CD14-positive monocyte (primary cell): ENCODE results near the gene RSKR. TPM values are rescaled to one million over a fixed set of nuclear protein-coding genes. Genes with fewer than 3 reads are reported as not detected.

Experiments
- DNase-seq, 3 donors: peaks; one replicate each; pipeline ENCODE4 v3.0.0-alpha.2; 2011 to 2022
- H2AFZ ChIP-seq: 2 replicates; pipeline ENCODE4 v1.6.0; 2012; ENCODE audit warnings: mild to moderate bottlenecking, low read depth, low read length, inconsistent platforms; ENCODE audit not compliant: insufficient read depth, poor library complexity, severe bottlenecking
- H3K27ac ChIP-seq, 2 donors: 1 replicate in 1 of 2; 2 replicates in 1 of 2; pipeline ENCODE4 v1.5.1; 2012 to 2013; ENCODE audit warnings: low read length in 2 of 2, control low read depth in 1 of 2, inconsistent platforms in 1 of 2, low read depth in 1 of 2, mild to moderate bottlenecking in 1 of 2
- H3K27me3 ChIP-seq, 2 donors: one replicate each; pipeline versions ENCODE4 v1.6.0 to v1.6.1; 2011 to 2013; ENCODE audit warnings: low read length in 2 of 2; ENCODE audit not compliant: control insufficient read depth in 2 of 2, insufficient read depth in 2 of 2
- H3K36me3 ChIP-seq, 2 donors: replicated peaks in 1 of 2; 1 replicate in 1 of 2; 2 replicates in 1 of 2; pipeline versions ENCODE4 v1.5.1 to v1.6.1; 2012 to 2013; ENCODE audit warnings: low read length in 2 of 2, control low read depth in 1 of 2, inconsistent platforms in 1 of 2, mild to moderate bottlenecking in 1 of 2; ENCODE audit not compliant: insufficient read depth in 2 of 2, control insufficient read depth in 1 of 2
- H3K4me1 ChIP-seq, 2 donors: 1 replicate in 1 of 2; 2 replicates in 1 of 2; pipeline versions ENCODE4 v1.5.1 to v1.6.1; 2012 to 2013; ENCODE audit warnings: low read length in 2 of 2, control low read depth in 1 of 2, inconsistent platforms in 1 of 2, mild to moderate bottlenecking in 1 of 2, moderate library complexity in 1 of 2; ENCODE audit not compliant: insufficient read depth in 2 of 2, control insufficient read depth in 1 of 2
- H3K4me2 ChIP-seq: replicated peaks from 2 replicates; pipeline ENCODE3; 2012; ENCODE audit warnings: low read length, moderate library complexity, mild to moderate bottlenecking; ENCODE audit not compliant: poor library complexity, severe bottlenecking; ENCODE audit errors: extremely low read depth
- H3K4me3 ChIP-seq, 3 experiments: fragments of 200-600 bp in 1 of 3; sonication (generic) in 1 of 3; replicated peaks in 1 of 3; 1 replicate in 2 of 3; 2 replicates in 1 of 3; pipeline ENCODE4 v1.5.1; 2011 to 2013; ENCODE audit warnings: low read length in 3 of 3, mild to moderate bottlenecking in 3 of 3, control low read depth in 2 of 3, low read depth in 2 of 3, inconsistent platforms in 1 of 3, moderate library complexity in 1 of 3
- H3K79me2 ChIP-seq: 2 replicates; pipeline ENCODE4 v1.6.0; 2012; ENCODE audit warnings: mild to moderate bottlenecking, control low read depth, inconsistent platforms, low read length, moderate library complexity; ENCODE audit not compliant: insufficient read depth
- H3K9ac ChIP-seq: 2 replicates; pipeline ENCODE4 v1.6.0; 2017; ENCODE audit warnings: low read length, mild to moderate bottlenecking; ENCODE audit not compliant: insufficient read depth, poor library complexity, severe bottlenecking
- H3K9me3 ChIP-seq, 2 donors: replicated peaks in 1 of 2; 1 replicate in 1 of 2; 2 replicates in 1 of 2; pipeline versions ENCODE4 v1.5.1 to v1.6.1; 2012 to 2013; ENCODE audit warnings: low read length in 2 of 2, control low read depth in 1 of 2; ENCODE audit not compliant: control insufficient read depth in 1 of 2, insufficient read depth in 1 of 2
- H4K20me1 ChIP-seq: 2 replicates; pipeline ENCODE4 v1.6.0; 2012; ENCODE audit warnings: mild to moderate bottlenecking, low read length, control low read depth, moderate library complexity; ENCODE audit not compliant: insufficient read depth
- H3K27ac Mint-ChIP-seq, 7 donors: one replicate each; pipeline ENCODE4 v1.8.0; 2020; ENCODE audit warnings: mild to moderate bottlenecking in 7 of 7, mixed read lengths in 7 of 7, moderate library complexity in 6 of 7, inconsistent platforms in 2 of 7
- H3K27me3 Mint-ChIP-seq, 3 donors: one replicate each; pipeline ENCODE4 v1.8.0; 2021 to 2022; ENCODE audit warnings: low read depth in 3 of 3, mild to moderate bottlenecking in 3 of 3, mixed read lengths in 3 of 3, moderate library complexity in 3 of 3, inconsistent platforms in 1 of 3
- H3K36me3 Mint-ChIP-seq, 2 donors: one replicate each; pipeline ENCODE4 v1.8.0; 2020; ENCODE audit warnings: mixed read lengths in 2 of 2, inconsistent platforms in 1 of 2, mild to moderate bottlenecking in 1 of 2
- H3K4me1 Mint-ChIP-seq: one replicate; pipeline ENCODE4 v1.8.0; 2020; ENCODE audit warnings: mild to moderate bottlenecking, mixed read lengths
- H3K4me3 Mint-ChIP-seq, 2 donors: one replicate each; pipeline ENCODE4 v1.8.0; 2020; ENCODE audit warnings: mild to moderate bottlenecking in 2 of 2, mixed read lengths in 2 of 2, moderate library complexity in 1 of 2
- H3K9me3 Mint-ChIP-seq, 7 donors: one replicate each; pipeline ENCODE4 v1.8.0; 2020 to 2022; ENCODE audit warnings: mixed read lengths in 7 of 7, mild to moderate bottlenecking in 6 of 7, moderate library complexity in 6 of 7, inconsistent platforms in 2 of 7
- WGBS: methylation state at CpG from one replicate; pipeline ENCODE4 v1.1.5; 2013; ENCODE audit warnings: missing lambda C conversion rate; ENCODE audit not compliant: insufficient coverage; 5-methylcytosine and 5-hydroxymethylcytosine counted together
- intact Hi-C, 2 donors: fragments of 100-400 bp; cut with micrococcal nuclease; formaldehyde crosslinking; loops; one replicate each; pipeline versions ENCODE4 v1.15.0 to v1.15.1; 2023
- polyA plus RNA-seq, 3 donors: library from polyadenylated mRNA; depleted of rRNA in 1 of 3; unstranded in 2 of 3; stranded (reverse) in 1 of 3; fragments of 300-500 nt in 2 of 3; fragments of >200 nt in 1 of 3; fragmentation: Illumina TruSeq in 2 of 3; gene quantifications; 1 replicate in 2 of 3; 2 replicates in 1 of 3; pipeline ENCODE4 v1.2.3, GENCODE V29; 2012 to 2021
- TF ChIP-seq, protein P1 (sequence below): fragments of 200-600 bp; IDR thresholded peaks from one replicate; pipeline ENCODE4 v1.8.0; 2022; ENCODE audit warnings: antibody characterized with exemption, mild to moderate bottlenecking

Gene RSKR
- polyA plus RNA-seq, 3 donors, result 33.2 TPM; not detected in 2

DNA sequence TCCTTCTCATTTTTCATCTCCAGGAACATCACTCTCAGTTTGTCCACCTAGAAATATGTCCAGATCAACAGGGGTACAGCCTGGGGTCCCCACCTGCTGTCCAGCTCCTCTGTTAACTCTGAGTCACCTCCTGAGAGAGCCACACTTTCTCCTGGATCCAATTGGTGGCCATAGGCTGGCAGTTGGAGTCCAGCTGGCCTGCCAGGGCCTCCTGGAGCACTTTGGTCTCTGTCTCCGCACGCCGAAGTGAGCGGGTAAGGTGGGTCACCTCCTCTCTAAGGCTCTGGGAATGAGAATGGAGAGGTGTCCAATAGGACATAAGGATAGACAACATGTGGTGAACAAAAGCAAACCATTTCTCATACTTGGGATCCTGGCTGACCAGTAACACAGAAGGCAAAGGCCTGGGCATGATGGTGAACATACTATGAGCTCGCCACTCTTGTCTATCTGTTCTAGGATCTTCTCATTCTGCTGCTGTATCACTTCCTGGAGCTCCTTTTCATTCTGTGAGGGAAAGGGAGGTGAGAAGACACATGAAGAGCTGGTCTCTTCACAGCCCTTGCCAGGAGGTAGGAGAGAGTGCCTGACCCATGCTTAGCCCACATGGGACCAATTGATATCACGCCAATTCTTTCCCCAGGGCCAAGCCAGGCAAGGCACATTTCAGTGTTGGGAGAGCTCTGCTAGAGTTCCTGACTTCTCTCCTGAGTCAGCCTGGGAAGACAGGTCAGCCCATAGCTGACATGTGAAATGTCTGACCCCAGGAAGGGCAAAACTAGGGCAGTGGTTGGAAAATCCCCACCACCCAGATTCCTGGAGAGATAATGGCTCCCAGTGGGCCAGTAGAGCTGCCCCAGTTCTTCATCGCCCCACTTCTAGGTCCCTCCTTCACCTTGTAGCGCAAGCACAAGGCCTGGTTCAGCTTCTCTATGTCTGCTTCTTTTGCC, 35.5 kb downstream of the RSKR start:
- peak overlapping the region in 3 of 7 donors; percentile 21 to 54 (median 24) for H3K27ac Mint-ChIP-seq
- Histone ChIP-seq H4K20me1 (no peaks in the 10 kb centered on the region), H3K79me2 (no peaks in the 10 kb centered on the region), H3K9me3 (no peaks in the 10 kb centered on the region), H3K4me1 (peaks cover 4 to 6% of the 10 kb centered on the region in 2 donors), H3K36me3 (peaks cover 34 to 53% of the 10 kb centered on the region in 2 donors), H3K27me3 (no peaks in the 10 kb centered on the region), H3K4me2 (no peak overlapping the region), H3K27ac (peak overlapping the region in 1 of 2 donors; percentile 30), H3K4me3 (no peak overlapping the region), H3K9ac (no peak overlapping the region), H2AFZ (no peak overlapping the region)
- TF ChIP-seq, protein P1, sequence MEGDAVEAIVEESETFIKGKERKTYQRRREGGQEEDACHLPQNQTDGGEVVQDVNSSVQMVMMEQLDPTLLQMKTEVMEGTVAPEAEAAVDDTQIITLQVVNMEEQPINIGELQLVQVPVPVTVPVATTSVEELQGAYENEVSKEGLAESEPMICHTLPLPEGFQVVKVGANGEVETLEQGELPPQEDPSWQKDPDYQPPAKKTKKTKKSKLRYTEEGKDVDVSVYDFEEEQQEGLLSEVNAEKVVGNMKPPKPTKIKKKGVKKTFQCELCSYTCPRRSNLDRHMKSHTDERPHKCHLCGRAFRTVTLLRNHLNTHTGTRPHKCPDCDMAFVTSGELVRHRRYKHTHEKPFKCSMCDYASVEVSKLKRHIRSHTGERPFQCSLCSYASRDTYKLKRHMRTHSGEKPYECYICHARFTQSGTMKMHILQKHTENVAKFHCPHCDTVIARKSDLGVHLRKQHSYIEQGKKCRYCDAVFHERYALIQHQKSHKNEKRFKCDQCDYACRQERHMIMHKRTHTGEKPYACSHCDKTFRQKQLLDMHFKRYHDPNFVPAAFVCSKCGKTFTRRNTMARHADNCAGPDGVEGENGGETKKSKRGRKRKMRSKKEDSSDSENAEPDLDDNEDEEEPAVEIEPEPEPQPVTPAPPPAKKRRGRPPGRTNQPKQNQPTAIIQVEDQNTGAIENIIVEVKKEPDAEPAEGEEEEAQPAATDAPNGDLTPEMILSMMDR, result no peak
- intact Hi-C loops, result loop anchor here in 1 of 2 donors (10.0 kb wide), 1 partner anchor 244 kb away; the partner anchor contains the start of genes IFT20 and TNFAIP1
- no peak for DNase-seq
- 87% methylated on average over 4 of the region's 8 CpGs for WGBS
- no peaks in the 10 kb centered on the region for H3K9me3 Mint-ChIP-seq
- H3K4me3 Mint-ChIP-seq, result no peak overlapping the region
- H3K4me1 Mint-ChIP-seq, result peaks cover 11% of the 10 kb centered on the region
- peaks cover 22 to 40% of the 10 kb centered on the region in 2 donors for H3K36me3 Mint-ChIP-seq
- peaks cover 2 to 5% (median 3%) of the 10 kb centered on the region in 3 donors for H3K27me3 Mint-ChIP-seq

DNA sequence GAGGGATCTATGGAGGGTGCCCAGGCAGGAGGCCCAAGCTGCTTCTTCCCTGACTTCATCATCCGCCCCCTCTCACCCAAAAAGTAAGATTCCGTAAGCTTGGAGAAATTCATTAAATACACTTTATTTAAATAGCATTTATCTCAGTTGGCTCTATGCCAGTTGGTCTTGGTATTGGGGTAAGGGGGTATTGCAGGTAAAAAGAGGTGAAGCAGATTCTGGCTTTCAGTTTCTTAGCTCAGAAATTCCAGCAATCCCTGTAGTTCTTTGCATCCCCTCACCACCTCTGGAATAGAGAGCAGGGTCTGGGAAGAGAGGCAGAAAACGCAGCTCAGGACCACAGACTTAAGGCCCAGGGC, 36.5 kb downstream of the RSKR start:
- Mint-ChIP-seq H3K4me1 (peaks cover 13% of the 10 kb centered on the region), H3K27me3 (peaks cover 2 to 7% (median 3%) of the 10 kb centered on the region in 3 donors), H3K36me3 (peaks cover 22 to 40% of the 10 kb centered on the region in 2 donors), H3K27ac (peak overlapping the region in 1 of 7 donors; percentile 80), H3K4me3 (no peak overlapping the region), H3K9me3 (no peaks in the 10 kb centered on the region)
- intact Hi-C loops, result loop anchor here in 1 of 2 donors (2.0 to 10.0 kb wide), 2 partner anchors 25 to 243 kb away; partner anchors contain the start of genes IFT20, TNFAIP1 and UNC119
- H3K79me2 ChIP-seq, result no peaks in the 10 kb centered on the region
- H3K27ac ChIP-seq, result peak overlapping the region in 1 of 2 donors; percentile 35
- H2AFZ ChIP-seq, result peak overlapping the region; percentile 55
- no peaks in the 10 kb centered on the region for H3K27me3 ChIP-seq
- H3K4me1 ChIP-seq, result peaks cover 4 to 6% of the 10 kb centered on the region in 2 donors
- H3K4me2 ChIP-seq, result peak overlapping the region; percentile 70
- H4K20me1 ChIP-seq, result no peaks in the 10 kb centered on the region
- DNase-seq, result no peak
- no peak overlapping the region for H3K4me3 ChIP-seq
- TF ChIP-seq, protein P1, result no peak
- H3K9me3 ChIP-seq, result no peaks in the 10 kb centered on the region
- H3K9ac ChIP-seq, result no peak overlapping the region
- H3K36me3 ChIP-seq, result peaks cover 23 to 42% of the 10 kb centered on the region in 2 donors
- 100% methylated on average over 1 of the region's 3 CpGs for WGBS
